Bronchial epithelial cell (primary cell): ENCODE results near the gene RAVER1. TPM values are rescaled to one million over a fixed set of nuclear protein-coding genes. Genes with fewer than 3 reads are reported as not detected.
"Not testable (repeated sequence)": the region's sequence is repeated elsewhere in the genome, so short reads cannot be mapped to it uniquely, and the experiment has no call there.

ENCODE experiments used
- DNase-seq: peaks from one replicate; pipeline ENCODE4 v3.0.0-alpha.2; 2010; ENCODE audit warnings: low read depth
- FAIRE-seq: peaks from 2 replicates; lab custom pipeline; 2011; peaks lifted over from hg19 to GRCh38; lab: Jason Lieb, UNC
- H3K27me3 ChIP-seq: 2 replicates; pipeline ENCODE4 v1.5.1; 2011; ENCODE audit warnings: low read length; ENCODE audit not compliant: control insufficient read depth, insufficient read depth
- H3K36me3 ChIP-seq: 2 replicates; pipeline ENCODE4 v1.5.1; 2011; ENCODE audit warnings: low read length; ENCODE audit not compliant: control insufficient read depth, insufficient read depth
- H3K4me3 ChIP-seq: 2 replicates; pipeline ENCODE4 v1.5.1; 2011; ENCODE audit warnings: mild to moderate bottlenecking, low read depth, low read length, control low read depth
- CTCF ChIP-seq: IDR thresholded peaks from 2 replicates; pipeline ENCODE4 v1.5.1; 2011; ENCODE audit warnings: mild to moderate bottlenecking, moderate library complexity, low read length, control low read depth, inconsistent platforms; ENCODE audit not compliant: insufficient read depth, severe bottlenecking
- total RNA-seq: library from RNA; depleted of rRNA; stranded (reverse); fragments of >200 nt; gene quantifications from 2 replicates; pipeline ENCODE4 v1.2.1, GENCODE V29; 2014

The RAVER1 gene
- total RNA-seq, 1 donor from 2014 or later, result 4.2 TPM

GRCh38 chr19:10374931-10375330 is 41.6 kb upstream of the RAVER1 start:
- DNase-seq (no peak), FAIRE-seq (no peak)
- Histone ChIP-seq H3K4me3 (no peak overlapping the region), H3K27me3 (no peaks in the 10 kb centered on the region), H3K36me3 (peaks cover 9% of the 10 kb centered on the region)
- TF ChIP-seq CTCF, result no peak

- H3K36me3 ChIP-seq, result peaks cover 11% of the 10 kb centered on the region
- TF ChIP-seq CTCF, result no peak
Measured at GRCh38 chr19:10372690-10373089, 39.4 kb upstream of the RAVER1 start.

GRCh38 chr19:10368101-10368803 is 34.9 kb upstream of the RAVER1 start:
- TF ChIP-seq CTCF, result no peak
- H3K27me3 ChIP-seq, result no peaks in the 10 kb centered on the region
- FAIRE-seq (no peak), DNase-seq (no peak)
- no peak overlapping the region for H3K4me3 ChIP-seq
- peaks cover 22% of the 10 kb centered on the region for H3K36me3 ChIP-seq

More at GRCh38 chr19:10372690-10373089, 39.4 kb upstream of the RAVER1 start:
- Histone ChIP-seq H3K4me3 (no peak overlapping the region), H3K27me3 (no peaks in the 10 kb centered on the region)
- DNase-seq (no peak), FAIRE-seq (no peak)

GRCh38 chr19:10366950-10367512 is 33.7 kb upstream of the RAVER1 start:
- FAIRE-seq, DNase-seq, H3K4me3 ChIP-seq, H3K27me3 ChIP-seq: not testable (repeated sequence)
- H3K36me3 ChIP-seq, result peaks cover 27% of the 10 kb centered on the region

- DNase-seq (no peak), FAIRE-seq (no peak)
- no peak for TF ChIP-seq CTCF
- no peak overlapping the region for H3K4me3 ChIP-seq
- no peaks in the 10 kb centered on the region for H3K27me3 ChIP-seq
- peaks cover 32% of the 10 kb centered on the region for H3K36me3 ChIP-seq
Measured at GRCh38 chr19:10365518-10365917, 32.2 kb upstream of the RAVER1 start.

- H3K36me3 ChIP-seq, result peaks cover 32% of the 10 kb centered on the region
- FAIRE-seq (no peak), DNase-seq (no peak)
- H3K27me3 ChIP-seq, result no peaks in the 10 kb centered on the region
- no peak for TF ChIP-seq CTCF
- no peak overlapping the region for H3K4me3 ChIP-seq
Measured at GRCh38 chr19:10364644-10365043, 31.3 kb upstream of the RAVER1 start.
